Activated T-cell treated with anti-CD3 and anti-CD28 coated beads for 24 hours (primary cell): Measurements from ENCODE around the gene KRTAP10-3.

Source experiments
- DNase-seq: peaks from one replicate; pipeline ENCODE4 v3.0.0-alpha.2; 2020; ENCODE audit warnings: low read depth

KRTAP10-3 gene

GRCh38 chr21:44528634-44528995 is 30.0 kb downstream of the KRTAP10-3 start:
- no peak for DNase-seq

DNA sequence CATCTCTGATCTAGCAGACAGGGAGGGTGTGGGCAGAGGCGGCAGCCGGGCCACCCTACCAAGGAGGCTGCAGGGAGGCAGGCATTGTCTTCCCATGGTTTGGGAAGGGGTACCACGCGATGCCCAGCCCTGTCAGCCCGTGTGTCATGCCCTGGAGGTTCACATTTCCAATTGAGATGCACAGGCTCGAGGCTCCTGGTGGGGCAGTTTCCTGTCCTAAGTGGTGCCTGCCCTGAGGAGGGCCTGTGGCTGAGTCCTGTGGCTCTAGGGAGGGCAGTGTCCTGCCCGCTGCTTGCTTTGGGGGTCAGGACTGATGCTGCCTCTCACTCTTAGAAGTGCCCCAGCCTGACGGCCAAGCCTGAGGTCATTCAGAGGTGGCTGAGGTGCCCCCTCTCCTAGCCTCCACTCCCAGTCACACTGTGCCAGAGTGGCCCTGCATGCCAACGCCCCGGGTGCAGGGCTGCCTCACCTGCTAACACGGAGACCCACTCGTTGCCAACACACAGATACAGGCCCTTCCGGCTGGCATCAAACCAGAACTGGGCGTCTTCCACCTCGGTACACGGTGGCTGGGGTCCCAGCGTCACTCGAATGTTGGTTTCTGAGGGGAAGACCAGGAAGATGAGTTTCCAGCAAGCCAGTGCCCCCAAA is 30.5 kb downstream of the KRTAP10-3 start:
- no peak for DNase-seq

DNA sequence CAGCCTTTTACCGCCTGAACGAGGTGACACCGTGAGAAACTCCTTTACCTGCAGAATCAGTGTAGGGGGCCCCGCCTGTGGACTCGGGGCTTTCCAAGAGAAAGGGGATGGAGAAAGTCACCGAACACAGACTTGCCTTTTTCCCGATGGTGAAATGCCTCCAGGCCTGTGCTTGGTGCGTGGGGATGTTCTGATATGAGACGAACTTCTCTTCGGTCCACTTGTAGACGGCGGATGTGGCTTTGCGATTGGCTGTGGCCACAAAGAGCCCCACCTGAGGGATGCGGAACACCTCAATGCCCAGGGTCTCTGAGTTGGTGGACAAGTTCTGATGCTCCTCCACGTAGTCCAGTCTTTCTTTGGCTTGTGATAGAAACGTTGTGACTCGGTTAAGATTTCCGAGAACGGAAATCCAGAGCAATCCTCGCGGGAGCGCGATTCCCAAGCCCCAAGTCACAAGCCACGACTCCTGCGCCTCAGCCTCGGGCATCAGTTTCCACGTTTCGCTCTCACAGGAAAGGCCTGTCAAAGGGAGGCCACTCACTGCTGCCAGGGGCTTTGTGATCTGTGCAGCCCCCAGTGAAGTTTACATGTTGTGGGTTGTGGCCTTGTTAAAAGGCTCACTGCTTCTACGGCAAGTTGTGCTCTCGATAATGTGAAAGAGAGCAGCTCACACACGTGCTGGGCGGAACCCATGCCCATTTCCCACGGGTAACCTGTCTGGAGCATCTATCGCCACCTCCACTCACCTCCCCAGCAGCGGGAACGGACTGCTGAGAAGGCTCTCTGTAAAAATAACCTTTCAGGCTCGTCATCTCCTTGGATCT is 31.2 kb downstream of the KRTAP10-3 start:
- DNase-seq: no peak

- DNase-seq: no peak
Measured at GRCh38 chr21:44526096-44526997, 32.2 kb downstream of the KRTAP10-3 start.

GRCh38 chr21:44525391-44526095 is 33.1 kb downstream of the KRTAP10-3 start:
- no peak for DNase-seq

DNA sequence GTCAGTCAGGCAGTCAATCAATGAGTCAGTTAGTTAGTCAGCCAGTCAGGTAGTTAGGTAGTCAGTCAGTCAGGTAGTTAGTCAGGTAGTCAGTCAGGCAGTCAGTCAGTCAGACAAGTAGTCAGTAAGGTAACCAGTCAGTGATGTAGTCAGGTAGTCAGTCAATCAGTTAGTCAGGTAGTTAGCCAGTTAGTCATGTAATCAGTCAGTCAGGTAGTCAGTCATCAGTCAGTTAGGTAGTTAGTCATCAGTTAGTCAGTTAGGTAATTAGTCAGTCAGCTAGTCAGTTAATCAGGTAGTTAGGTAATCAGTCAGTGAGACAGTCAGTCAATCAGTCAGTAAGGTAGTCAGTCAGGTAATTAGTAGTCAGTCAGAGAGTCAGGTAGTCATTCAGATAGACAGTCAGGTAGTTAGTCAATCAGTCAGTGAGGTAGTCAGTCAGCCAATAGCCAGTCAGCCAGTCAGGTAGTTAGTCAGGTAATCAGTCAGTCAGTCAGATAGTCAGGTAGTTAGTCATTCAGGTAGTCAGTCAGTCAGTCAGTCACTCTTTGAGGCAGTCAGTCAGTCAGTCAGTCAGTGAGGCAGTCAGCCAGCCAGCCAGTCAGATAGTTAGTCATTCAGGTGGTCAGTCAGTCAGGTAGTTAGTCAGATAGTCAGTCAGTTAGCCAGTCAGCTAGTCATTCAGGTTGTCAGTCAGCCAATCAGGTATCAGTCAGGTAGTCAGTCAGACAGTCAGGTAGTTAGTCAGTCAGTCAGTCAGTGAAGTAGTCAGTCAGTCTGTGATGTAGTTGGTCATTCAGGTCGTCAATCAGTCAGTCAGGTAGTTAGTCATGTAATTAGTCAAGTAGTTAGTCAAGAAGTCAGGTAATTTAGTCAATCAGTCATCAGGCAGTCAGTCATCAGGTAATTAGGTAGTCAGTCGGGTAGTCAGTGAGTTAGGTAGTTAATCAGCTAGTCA is 33.9 kb downstream of the KRTAP10-3 start:
- DNase-seq: no peak

- no peak for DNase-seq
Measured at GRCh38 chr21:44523567-44524413, 34.8 kb downstream of the KRTAP10-3 start.

DNA sequence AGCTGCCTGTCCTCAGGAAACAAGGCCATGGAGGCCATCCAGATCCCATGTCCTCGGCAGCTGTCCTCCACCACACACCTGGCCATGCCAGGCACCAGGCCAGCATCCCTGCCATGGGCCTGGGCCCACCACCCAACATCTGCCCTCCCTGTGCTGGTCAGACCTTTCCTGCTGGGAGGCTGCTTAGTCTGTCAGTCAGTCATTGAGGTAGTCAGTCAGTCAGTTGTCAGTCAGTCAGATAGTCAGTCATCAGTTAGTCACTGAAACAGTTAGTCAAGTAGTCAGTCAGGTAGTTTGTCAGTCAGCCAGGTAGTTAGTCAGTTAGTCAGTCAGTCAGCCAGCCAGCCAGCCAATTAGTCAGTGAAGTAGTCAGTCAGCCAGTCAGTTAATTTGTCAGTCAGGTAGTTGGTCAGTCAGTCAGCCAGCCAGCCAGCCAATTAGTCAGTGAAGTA is 35.8 kb downstream of the KRTAP10-3 start:
- no peak for DNase-seq

DNA sequence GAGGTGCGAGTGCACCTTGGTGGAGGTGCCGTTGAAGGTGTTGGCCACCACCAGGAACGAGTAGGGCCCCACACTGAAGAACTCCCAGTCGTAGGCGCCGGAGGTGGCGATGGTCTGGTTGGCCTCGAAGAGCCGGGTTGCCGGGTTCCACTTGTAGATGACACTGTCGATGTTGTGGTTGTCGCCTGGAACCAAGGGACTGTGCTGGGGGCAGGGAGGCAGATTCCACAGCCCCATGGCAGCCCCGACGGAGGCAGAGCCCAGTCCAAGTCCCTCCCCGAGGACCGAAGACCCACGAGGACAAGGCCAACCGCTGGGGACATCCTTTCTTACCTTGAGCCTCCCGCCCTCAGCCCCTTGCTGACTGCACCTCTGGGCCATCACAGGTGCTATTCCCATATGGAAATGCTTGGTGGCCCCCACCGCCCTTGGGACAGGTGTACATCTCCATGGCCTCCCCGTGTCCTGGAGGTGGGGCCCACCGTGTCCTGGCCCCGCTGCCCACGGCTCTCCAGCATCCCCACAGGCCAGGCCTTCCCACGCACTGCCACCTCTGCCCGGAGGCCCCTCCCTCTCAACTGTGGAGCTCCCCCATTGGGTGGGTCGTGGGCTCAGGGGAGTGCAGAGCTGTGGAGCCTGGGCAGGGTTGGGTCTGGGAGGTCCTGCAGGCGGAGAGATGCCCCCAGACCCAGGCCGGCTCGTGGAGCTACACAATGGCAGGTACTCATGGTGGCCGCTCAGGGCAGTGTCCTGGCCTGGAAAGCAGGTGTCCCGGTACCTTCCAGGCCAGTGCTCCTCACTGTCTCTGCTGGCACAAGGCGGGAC is 36.5 kb downstream of the KRTAP10-3 start:
- DNase-seq: no peak

DNA sequence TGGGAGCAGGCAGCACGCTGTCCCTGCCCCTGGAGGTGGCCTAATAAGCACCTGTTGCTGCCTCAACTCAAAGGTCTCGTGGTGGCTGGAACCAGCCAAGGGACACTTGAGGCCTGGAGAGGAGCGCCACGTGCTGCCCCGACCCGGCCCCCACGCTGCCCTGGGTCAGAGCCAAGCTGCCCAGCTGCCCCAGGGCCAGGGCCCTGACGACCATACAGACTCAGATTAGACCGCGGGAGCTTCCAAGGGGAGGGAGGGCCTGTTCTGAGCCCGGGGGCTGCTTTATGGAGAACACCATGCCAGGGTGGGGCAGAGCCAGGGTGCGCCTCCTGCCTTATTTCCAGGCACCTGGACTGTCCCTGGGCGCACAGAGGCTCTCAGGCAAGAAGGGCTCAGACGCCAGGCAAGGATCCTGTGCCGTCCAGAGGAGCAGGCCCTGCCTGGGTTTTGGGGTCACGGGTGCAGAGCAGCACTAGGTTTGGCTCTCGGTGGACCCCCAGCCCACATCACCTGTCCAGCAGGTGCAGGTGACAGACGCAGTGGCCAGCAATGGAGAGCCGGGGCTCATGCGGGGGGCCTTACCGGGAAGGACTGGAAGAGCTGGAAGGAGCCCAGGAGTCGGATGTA is 37.2 kb downstream of the KRTAP10-3 start:
- no peak for DNase-seq

DNA sequence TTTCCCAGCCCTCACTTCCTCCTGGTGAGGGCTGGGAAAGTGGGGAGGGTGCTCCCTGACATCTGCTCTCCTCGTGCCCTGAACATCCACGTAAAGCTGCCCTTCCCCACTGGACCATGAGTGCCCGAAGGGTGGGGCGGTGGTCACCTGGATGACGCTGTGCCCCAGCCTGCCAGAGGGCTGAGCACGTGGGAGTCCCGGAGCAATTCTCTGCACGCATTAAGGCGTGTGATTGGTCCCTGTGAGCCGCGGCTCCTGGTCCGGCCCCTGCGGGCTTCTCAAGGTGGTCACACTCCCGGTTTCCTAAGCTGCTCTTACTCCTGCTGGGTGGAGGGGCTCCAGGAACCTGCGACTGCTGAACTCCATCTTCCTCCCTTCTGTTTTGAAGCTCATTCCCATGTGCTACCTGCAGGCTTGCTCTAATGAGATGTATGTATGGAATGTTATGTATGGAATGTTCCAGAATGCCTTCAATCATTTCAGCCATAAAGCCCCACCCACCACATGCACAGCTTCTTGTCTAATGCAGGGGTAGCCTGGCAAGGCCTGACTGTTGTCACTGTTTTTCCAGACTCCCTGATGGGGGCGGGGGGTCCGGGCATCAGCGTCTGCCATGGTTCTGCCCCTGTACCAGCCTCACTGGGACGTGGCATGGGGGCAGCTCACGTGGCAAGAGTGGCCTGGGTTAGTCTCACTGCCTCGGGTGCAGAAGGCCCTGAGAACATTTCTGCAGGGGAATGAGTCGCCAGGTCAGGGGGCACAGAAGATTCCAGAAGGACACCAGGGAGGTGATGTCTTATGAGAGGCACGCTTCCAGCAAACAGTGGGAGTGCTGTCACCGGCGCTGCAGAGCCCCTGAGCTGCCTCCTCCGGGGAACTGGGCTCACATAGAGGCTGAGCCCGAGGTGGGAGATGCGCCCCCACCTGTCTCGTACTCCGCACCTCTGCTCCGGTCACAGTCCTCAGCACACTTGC is 38.0 kb downstream of the KRTAP10-3 start:
- DNase-seq: no peak

DNA sequence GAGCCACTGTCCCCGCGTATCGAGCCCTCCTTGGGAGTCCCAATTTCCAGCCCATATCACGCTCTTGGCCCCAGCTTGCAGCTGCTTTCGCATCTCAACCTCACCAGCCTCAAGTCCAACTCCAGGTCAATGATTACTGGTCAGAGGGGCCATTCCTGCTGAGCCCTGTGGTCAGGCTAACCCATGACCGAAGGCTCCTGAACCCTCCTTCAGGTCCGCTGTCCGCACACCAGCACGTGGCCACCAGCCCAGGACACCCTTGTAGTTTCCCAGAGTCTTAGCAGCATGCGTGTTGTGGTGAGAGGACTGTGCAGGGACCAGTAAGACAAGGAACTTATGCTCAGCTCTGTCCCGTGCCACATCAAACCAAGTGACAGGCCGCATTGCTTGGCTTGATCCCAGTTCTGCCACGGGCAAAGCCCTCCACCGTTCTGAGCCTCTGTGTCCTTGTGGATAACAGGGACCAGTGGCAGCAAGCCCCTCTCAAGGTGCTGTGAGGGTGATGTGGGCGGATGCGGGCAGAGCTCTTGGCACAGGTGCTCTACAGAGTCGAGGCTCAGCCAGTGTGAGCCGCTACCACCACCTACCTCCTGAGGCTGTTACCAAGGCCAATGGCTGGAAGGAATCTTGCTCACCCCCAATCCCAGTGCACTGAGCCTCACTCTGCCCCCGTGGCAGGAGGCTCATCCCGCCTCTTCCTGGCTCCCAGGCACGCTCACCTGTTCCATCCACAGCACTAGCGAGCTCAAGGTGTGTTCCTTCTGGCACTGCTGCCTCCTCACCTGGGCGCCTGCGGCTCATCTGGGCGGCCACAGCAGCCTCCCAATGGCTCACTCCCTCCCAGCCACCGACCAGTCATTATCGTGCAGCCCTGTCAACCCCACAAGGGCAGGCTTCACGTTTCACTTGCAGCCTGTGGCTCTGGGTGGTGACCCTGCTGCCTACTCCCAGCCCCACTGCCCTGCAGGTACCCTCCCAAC is 39.0 kb downstream of the KRTAP10-3 start:
- no peak for DNase-seq

DNA sequence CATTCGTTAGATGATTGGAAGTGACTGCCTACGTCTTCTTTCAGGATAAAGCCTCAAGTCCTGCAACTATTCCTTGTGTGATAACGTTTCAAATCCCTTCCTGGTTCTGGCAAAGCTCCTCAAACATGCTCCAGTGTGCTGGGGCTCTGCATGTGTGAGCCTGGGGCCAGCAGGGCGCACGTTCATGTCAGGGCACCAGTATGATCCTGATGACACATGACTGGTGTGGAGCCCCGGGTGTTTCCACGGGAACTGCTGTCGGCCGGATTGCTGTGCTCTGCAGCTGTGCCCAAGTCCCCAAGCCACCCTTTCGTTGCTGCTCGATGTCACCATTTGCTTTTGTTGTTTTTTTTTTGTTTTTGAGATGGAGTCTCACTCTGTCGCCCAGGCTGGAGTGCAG is 39.9 kb downstream of the KRTAP10-3 start:
- no peak for DNase-seq

DNA sequence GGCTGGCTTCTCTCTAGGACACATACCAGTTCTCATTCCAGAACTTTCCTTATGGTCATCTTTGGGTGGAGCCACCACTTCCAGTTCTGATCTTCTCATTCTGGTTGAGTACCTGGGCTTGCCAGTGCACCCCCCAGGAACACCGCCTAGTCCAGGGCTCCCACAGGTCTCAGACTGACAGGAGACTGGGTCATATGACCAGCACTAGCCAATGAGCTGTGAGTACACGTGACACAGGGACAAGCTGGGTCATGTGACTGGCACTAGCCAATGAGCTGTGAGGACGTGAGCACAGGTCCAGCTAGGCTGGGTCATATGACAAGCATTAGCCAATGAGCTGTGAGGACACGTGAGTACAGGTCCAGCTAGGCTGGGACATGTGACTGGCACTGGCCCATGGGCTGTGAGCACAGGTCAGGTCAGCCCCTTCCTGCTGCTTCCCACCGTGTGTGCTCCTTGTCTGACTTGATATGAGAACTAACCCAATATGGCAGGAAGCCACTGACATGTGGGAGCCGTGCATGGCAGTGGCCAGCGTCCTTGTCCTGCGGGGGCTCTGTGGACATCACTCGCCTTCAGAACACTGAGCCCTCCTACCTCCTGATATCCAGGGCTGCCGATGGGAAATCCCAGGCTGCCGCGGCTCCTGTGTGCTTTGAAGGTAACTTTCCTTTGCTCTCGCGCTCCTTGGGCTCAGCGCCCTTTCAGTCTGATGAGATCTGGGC is 41.3 kb downstream of the KRTAP10-3 start:
- DNase-seq: no peak

DNA sequence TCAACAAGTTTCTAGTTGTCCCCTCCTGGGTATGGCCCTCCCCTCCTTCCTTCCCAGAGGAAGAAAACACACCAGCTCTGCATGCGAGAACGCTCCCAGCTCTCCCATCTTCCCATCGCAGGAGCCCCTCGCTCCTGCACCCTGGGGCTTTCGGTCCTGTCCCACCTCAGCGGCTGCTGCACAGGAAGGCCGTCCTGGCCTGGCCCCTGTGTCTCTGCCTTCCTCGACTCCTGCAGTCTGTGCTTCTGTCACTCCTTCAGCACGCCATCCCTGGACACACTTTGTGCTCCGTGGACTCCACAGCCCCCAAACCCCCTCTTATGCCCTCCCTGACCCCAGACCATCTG is 41.8 kb downstream of the KRTAP10-3 start:
- DNase-seq: no peak
